Nephron progenitor cell (in vitro differentiated cells): ENCODE measurements around the gene TREX2.

Source experiments
- DNase-seq: peaks from one replicate; pipeline ENCODE4 v3.0.0; 2021
- H3K27ac Mint-ChIP-seq: 2 replicates; pipeline ENCODE4 v1.8.0; 2021; ENCODE audit warnings: mild to moderate bottlenecking, moderate library complexity, mixed read lengths
- H3K27me3 Mint-ChIP-seq: 2 replicates; pipeline ENCODE4 v1.8.0; 2021; ENCODE audit warnings: mild to moderate bottlenecking, low read depth, mixed read lengths; ENCODE audit not compliant: poor library complexity
- H3K36me3 Mint-ChIP-seq: 2 replicates; pipeline ENCODE4 v1.8.0; 2021; ENCODE audit warnings: low read depth, mixed read lengths
- H3K4me1 Mint-ChIP-seq: 2 replicates; pipeline ENCODE4 v1.8.0; 2021; ENCODE audit warnings: mixed read lengths
- H3K4me3 Mint-ChIP-seq: 2 replicates; pipeline ENCODE4 v1.8.0; 2021; ENCODE audit warnings: mild to moderate bottlenecking, moderate library complexity, mixed read lengths
- H3K9me3 Mint-ChIP-seq: 2 replicates; pipeline ENCODE4 v1.8.0; 2021; ENCODE audit warnings: mild to moderate bottlenecking, moderate library complexity, mixed read lengths
- CTCF ChIP-seq: fragments of 200-600 bp; sonication (generic); IDR thresholded peaks from 2 replicates; pipeline ENCODE4 v1.5.0; 2021; ENCODE audit warnings: antibody characterized with exemption

The TREX2 gene

GRCh38 chrX:153477901-153478300, 32.0 kb upstream of the TREX2 start:
- Mint-ChIP-seq H3K9me3 (peaks cover 23% of the 10 kb centered on the region), H3K36me3 (no peaks in the 10 kb centered on the region), H3K4me1 (peaks cover 20% of the 10 kb centered on the region), H3K27me3 (peaks cover 4% of the 10 kb centered on the region), H3K4me3 (no peak overlapping the region), H3K27ac (no peak overlapping the region)
- no peak for DNase-seq
- TF ChIP-seq CTCF, result no peak

GRCh38 chrX:153477364-153477857, 31.6 kb upstream of the TREX2 start:
- TF ChIP-seq CTCF, result no peak
- DNase-seq, result no peak
- H3K9me3 Mint-ChIP-seq, result peaks cover 24% of the 10 kb centered on the region
- H3K4me1 Mint-ChIP-seq, result peaks cover 20% of the 10 kb centered on the region
- no peak overlapping the region for H3K4me3 Mint-ChIP-seq
- no peaks in the 10 kb centered on the region for H3K36me3 Mint-ChIP-seq
- H3K27ac Mint-ChIP-seq, result no peak overlapping the region
- peaks cover 4% of the 10 kb centered on the region for H3K27me3 Mint-ChIP-seq

- no peak for TF ChIP-seq CTCF
- no peak overlapping the region for H3K27ac Mint-ChIP-seq
- H3K4me1 Mint-ChIP-seq, result peaks cover 24% of the 10 kb centered on the region
- peaks cover 26% of the 10 kb centered on the region for H3K9me3 Mint-ChIP-seq
- no peak overlapping the region for H3K4me3 Mint-ChIP-seq
- no peaks in the 10 kb centered on the region for H3K36me3 Mint-ChIP-seq
- DNase-seq, result peak; percentile 39
- peaks cover 4% of the 10 kb centered on the region for H3K27me3 Mint-ChIP-seq
Observed at GRCh38 chrX:153476666-153477363, 31.0 kb upstream of the TREX2 start.

- H3K36me3 Mint-ChIP-seq, result no peaks in the 10 kb centered on the region
- no peak for TF ChIP-seq CTCF
- peaks cover 34% of the 10 kb centered on the region for H3K9me3 Mint-ChIP-seq
- H3K27ac Mint-ChIP-seq, result no peak overlapping the region
- no peak overlapping the region for H3K4me3 Mint-ChIP-seq
- no peak for DNase-seq
- peaks cover 8% of the 10 kb centered on the region for H3K27me3 Mint-ChIP-seq
- H3K4me1 Mint-ChIP-seq, result peaks cover 24% of the 10 kb centered on the region
Observed at GRCh38 chrX:153475751-153476281, 30.0 kb upstream of the TREX2 start.

- no peaks in the 10 kb centered on the region for H3K36me3 Mint-ChIP-seq
- DNase-seq, result no peak
- H3K27ac Mint-ChIP-seq, result no peak overlapping the region
- peak overlapping the region; percentile 37 for H3K4me3 Mint-ChIP-seq
- peaks cover 8% of the 10 kb centered on the region for H3K27me3 Mint-ChIP-seq
- TF ChIP-seq CTCF, result no peak
- peaks cover 24% of the 10 kb centered on the region for H3K4me1 Mint-ChIP-seq
- H3K9me3 Mint-ChIP-seq, result peaks cover 34% of the 10 kb centered on the region
Observed at GRCh38 chrX:153475271-153475670, 29.4 kb upstream of the TREX2 start.

- DNase-seq, result peak; percentile 52
- H3K36me3 Mint-ChIP-seq, result no peaks in the 10 kb centered on the region
- H3K9me3 Mint-ChIP-seq, result peaks cover 37% of the 10 kb centered on the region
- H3K4me1 Mint-ChIP-seq, result peaks cover 25% of the 10 kb centered on the region
- TF ChIP-seq CTCF, result no peak
- H3K27me3 Mint-ChIP-seq, result peaks cover 8% of the 10 kb centered on the region
- H3K4me3 Mint-ChIP-seq, result no peak overlapping the region
- H3K27ac Mint-ChIP-seq, result no peak overlapping the region
Observed at GRCh38 chrX:153474718-153475117, 28.9 kb upstream of the TREX2 start.
